Aorta (tissue), 5 donors: ENCODE data around the gene CDAN1. TPM values are rescaled to one million over a fixed set of nuclear protein-coding genes. Genes with fewer than 3 reads are reported as not detected.
"Not testable (repeated sequence)": the region's sequence is repeated elsewhere in the genome, so short reads cannot be mapped to it uniquely, and the experiment has no call there.

Experiments used
- ATAC-seq: fragments of 200-7000 bp; cut with Tn5 transposase; one replicate; pipeline ENCODE4 v1.9.1; 2022; ENCODE audit warnings: moderate library complexity; ENCODE audit not compliant: low FRiP score
- DNase-seq, 2 donors: peaks; one replicate each; pipeline ENCODE4 v3.0.0-alpha.2; 2020
- H3K27ac ChIP-seq, 2 donors: one replicate each; pipeline ENCODE4 v1.5.1; 2013; ENCODE audit warnings: low read length in 2 of 2, mild to moderate bottlenecking in 2 of 2, moderate library complexity in 2 of 2, control low read depth in 1 of 2, inconsistent platforms in 1 of 2, low read depth in 1 of 2
- H3K27me3 ChIP-seq, 2 donors: one replicate each; pipeline ENCODE4 v1.6.1; 2013; ENCODE audit warnings: control low read depth in 1 of 2, low read length in 1 of 2, mild to moderate bottlenecking in 1 of 2, moderate library complexity in 1 of 2; ENCODE audit not compliant: insufficient read depth in 2 of 2, control insufficient read depth in 1 of 2
- H3K36me3 ChIP-seq, 2 donors: one replicate each; pipeline ENCODE4 v1.6.1; 2013; ENCODE audit warnings: control low read depth in 1 of 2, low read length in 1 of 2, mild to moderate bottlenecking in 1 of 2; ENCODE audit not compliant: insufficient read depth in 2 of 2, control insufficient read depth in 1 of 2
- H3K4me1 ChIP-seq, 2 donors: one replicate each; pipeline ENCODE4 v1.6.1; 2013; ENCODE audit warnings: low read length in 2 of 2, control low read depth in 1 of 2, mild to moderate bottlenecking in 1 of 2, moderate library complexity in 1 of 2; ENCODE audit not compliant: insufficient read depth in 2 of 2, control insufficient read depth in 1 of 2
- H3K4me3 ChIP-seq, 2 donors: one replicate each; pipeline ENCODE4 v1.5.1; 2013; ENCODE audit warnings: low read length in 2 of 2, control low read depth in 1 of 2, mild to moderate bottlenecking in 1 of 2
- H3K9me3 ChIP-seq: one replicate; pipeline ENCODE4 v1.6.1; 2013; ENCODE audit warnings: mild to moderate bottlenecking, low read length; ENCODE audit not compliant: control insufficient read depth
- WGBS, 2 donors: extraction: QIAGEN DNeasy Blood & Tissue Kit; methylation state at CpG; one replicate each; pipeline ENCODE4 v1.1.7; 2013; 5-methylcytosine and 5-hydroxymethylcytosine counted together
- intact Hi-C, 2 donors: fragments of 100-400 bp; cut with DNase I; formaldehyde crosslinking; loops; one replicate each; pipeline versions ENCODE4 v1.14.2 to v1.15.0; 2022
- polyA plus RNA-seq, 2 donors: library from polyadenylated mRNA; stranded (reverse); fragments of 200-250 nt; gene quantifications; one replicate each; pipeline ENCODE4 v1.2.3, GENCODE V29; 2013
- total RNA-seq, 2 donors: library from RNA; stranded (reverse); fragmentation: NEBNext Ultra II Directional; extraction: Animal tissue kit (Norgen Biotek cat#: 25700); gene quantifications; one replicate each; pipeline ENCODE4 v1.2.1, GENCODE V29; 2021
- donor health status: healthy with polysubstance abuse.
- donor health status: Bipolar disorder and iron deficiency.
- donor health status: DM: no; HTN: no; CAD: no.
- donor health status: DM: no; HTN: no; CAD: no.
- donor health status: DM: yes; HTN: yes; CAD: no.

CDAN1 gene
- total and polyA plus RNA-seq, 4 donors, result 2.8 to 24.6 (median 13.8) TPM

DNA sequence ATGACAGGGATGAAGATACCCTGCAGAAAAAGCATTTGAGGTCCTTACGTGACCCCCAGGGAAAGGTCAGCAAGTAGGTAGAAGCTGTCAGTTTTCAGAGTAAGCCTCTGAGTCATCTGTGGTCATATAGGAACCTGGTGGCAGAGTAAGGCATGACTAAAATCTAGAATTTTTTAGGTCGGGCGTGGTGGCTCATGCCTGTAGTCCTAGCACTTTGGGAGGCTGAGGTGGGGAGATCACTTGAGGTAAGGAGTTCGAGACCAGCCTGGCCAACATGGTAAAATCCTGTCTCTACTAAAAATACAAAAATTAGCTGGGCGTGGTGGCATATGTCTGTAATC lies 56.8 kb downstream of the CDAN1 start:
- H3K27ac ChIP-seq, ATAC-seq, intact Hi-C loops, H3K4me1 ChIP-seq, DNase-seq, H3K9me3 ChIP-seq, H3K27me3 ChIP-seq, H3K4me3 ChIP-seq: not testable (repeated sequence)
- 93% methylated on average over 5 of the region's 5 CpGs for WGBS, 2 donors
- peaks cover 7 to 17% of the 10 kb centered on the region in 2 donors for H3K36me3 ChIP-seq

DNA sequence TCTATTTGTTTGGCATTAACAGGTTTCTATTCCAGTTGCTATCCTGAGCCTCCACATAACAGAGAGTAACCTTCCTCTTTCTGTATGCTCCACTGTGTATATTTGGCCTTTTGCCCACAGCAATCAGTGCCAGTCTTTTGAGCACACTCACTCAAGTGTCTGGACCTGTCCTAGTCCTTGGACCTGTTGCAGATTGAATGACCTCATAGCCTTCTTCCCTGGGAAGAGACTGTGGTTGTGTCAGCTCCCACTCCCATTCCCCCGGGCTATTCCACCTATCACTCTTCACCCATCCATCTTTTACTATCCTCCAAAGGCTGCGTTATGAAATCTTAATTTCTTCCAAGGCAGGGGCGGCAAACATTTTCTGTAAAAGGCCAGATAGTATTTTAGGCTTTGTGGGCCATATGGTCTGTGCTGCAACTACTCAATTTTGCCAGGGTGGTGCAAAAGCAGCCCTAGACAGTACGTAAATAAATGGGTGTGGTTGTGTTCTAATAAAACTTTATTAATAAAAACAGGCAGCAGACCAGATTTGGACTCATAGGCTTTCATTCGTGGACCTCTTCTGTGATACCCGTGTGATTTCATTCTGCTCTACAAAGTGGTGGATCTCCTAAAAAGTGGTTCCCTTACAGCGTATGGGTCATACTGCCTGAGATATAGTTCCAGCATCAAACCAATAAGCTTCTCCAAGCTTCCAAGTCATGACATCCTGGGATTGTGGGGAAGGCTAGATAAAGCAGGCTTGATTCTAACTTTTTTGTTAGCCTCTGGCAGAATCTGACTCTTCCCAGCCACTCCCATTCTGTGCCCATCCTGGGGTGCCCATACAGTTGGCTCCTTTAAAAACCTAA lies 57.4 kb downstream of the CDAN1 start:
- intact Hi-C loops, result no loop called here
- ATAC-seq, result no peak
- Histone ChIP-seq H3K4me1 (no peaks in the 10 kb centered on the region), H3K4me3 (no peak overlapping the region), H3K27me3 (no peaks in the 10 kb centered on the region), H3K9me3 (no peaks in the 10 kb centered on the region), H3K27ac (no peak overlapping the region), H3K36me3 (peaks cover 2 to 14% of the 10 kb centered on the region in 2 donors)
- DNase-seq, result no peak
- WGBS, 2 donors, result 92 to 94% methylated on average over 7 of the region's 7 CpGs

DNA sequence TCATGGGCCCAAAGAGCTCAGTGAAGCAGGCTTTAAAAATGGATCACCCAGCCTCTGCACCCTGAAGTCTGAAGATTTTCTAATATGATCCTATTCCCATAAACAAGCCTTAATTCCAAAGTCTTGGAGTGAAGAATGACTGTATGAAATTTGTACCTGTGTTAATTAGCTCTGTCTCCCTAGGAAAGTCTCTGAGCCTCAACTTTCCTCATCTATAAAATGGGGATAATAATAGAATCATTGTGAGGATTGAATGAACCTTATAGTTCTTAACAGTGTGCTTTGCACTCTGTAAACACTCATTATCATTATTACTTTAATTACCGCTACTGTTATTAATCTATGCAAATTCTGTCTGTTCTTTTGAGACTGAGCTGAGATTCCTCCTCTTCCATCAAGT lies 61.9 kb downstream of the CDAN1 start:
- no peak for DNase-seq
- Histone ChIP-seq H3K36me3 (peaks cover 0 to 5% of the 10 kb centered on the region in 2 donors), H3K27ac (no peak overlapping the region), H3K4me3 (no peak overlapping the region), H3K27me3 (no peaks in the 10 kb centered on the region), H3K4me1 (no peaks in the 10 kb centered on the region), H3K9me3 (no peaks in the 10 kb centered on the region)
- 98 to 100% methylated on average over 1 of the region's 1 CpG for WGBS, 2 donors
- no peak for ATAC-seq
- intact Hi-C loops, result no loop called here

DNA sequence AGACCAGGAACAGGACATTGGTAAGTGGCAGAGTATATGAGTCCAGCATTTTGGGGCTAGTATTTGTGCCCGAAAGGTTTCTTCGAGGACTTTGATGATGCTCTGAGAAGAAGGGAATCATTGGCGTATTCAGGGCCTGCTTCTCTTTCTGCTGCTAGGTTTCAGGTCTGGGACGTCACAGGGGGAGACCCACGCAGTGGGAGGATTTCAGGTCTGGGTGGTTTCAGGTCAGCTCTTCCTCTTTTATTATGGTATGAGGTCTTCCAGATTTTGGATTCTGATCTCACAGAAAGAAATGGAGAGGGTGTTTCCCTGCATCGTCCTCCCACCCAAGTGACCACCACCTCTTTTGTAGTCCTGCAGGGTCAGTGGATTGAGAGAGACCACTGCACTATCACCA lies 62.5 kb downstream of the CDAN1 start:
- no peak overlapping the region for H3K4me3 ChIP-seq
- DNase-seq (no peak), ATAC-seq (no peak)
- H3K9me3 ChIP-seq, result no peaks in the 10 kb centered on the region
- no peaks in the 10 kb centered on the region for H3K27me3 ChIP-seq
- no peaks in the 10 kb centered on the region for H3K4me1 ChIP-seq
- H3K36me3 ChIP-seq, result peaks cover 0 to 5% of the 10 kb centered on the region in 2 donors
- 93 to 95% methylated on average over 6 of the region's 6 CpGs for WGBS, 2 donors
- no peak overlapping the region for H3K27ac ChIP-seq
- intact Hi-C loops, result no loop called here

Other genes with a start within 250 kb of the CDAN1 start
- 10 to 100 TPM; 76.9 to 78.8 TPM for gene ZNF106, start 246.0 kb downstream of the CDAN1 start, total RNA-seq
- gene ZNF106, start 246.0 kb downstream of the CDAN1 start, polyA plus RNA-seq, result 10 to 100 TPM; 11.9 to 30.4 TPM
- 10 to 100 TPM; 85.6 to 88.0 TPM for gene SNAP23, start 241.5 kb downstream of the CDAN1 start, total RNA-seq
- gene SNAP23, start 241.5 kb downstream of the CDAN1 start, polyA plus RNA-seq, result 10 to 100 TPM; 74.3 to 82.5 TPM
- gene LRRC57, start 188.3 kb downstream of the CDAN1 start, total RNA-seq, result 10 to 100 TPM; 16.8 to 20.8 TPM
- gene LRRC57, start 188.3 kb downstream of the CDAN1 start, polyA plus RNA-seq, result 10 to 100 TPM in 1 of 2 donors, 1 to 10 TPM in 1; 5.1 to 10.2 TPM
- gene HAUS2, start 188.3 kb downstream of the CDAN1 start, total RNA-seq, result 10 to 100 TPM; 16.0 to 21.9 TPM
- gene HAUS2, start 188.3 kb downstream of the CDAN1 start, polyA plus RNA-seq, result 10 to 100 TPM in 1 of 2 donors, 1 to 10 TPM in 1; 7.3 to 14.7 TPM
- 10 to 100 TPM; 38.7 to 65.8 TPM for gene STARD9, start 161.5 kb downstream of the CDAN1 start, total RNA-seq
- 10 to 100 TPM in 1 of 2 donors, 1 to 10 TPM in 1; 3.3 to 14.2 TPM for gene STARD9, start 161.5 kb downstream of the CDAN1 start, polyA plus RNA-seq
- 10 to 100 TPM; 34.4 to 37.6 TPM for gene TTBK2, start 183.7 kb upstream of the CDAN1 start, total RNA-seq
- 10 to 100 TPM in 1 of 2 donors, 1 to 10 TPM in 1; 7.2 to 11.3 TPM for gene TTBK2, start 183.7 kb upstream of the CDAN1 start, polyA plus RNA-seq